ENCODE data around the gene SHISAL1.

Gene SHISAL1

DNA sequence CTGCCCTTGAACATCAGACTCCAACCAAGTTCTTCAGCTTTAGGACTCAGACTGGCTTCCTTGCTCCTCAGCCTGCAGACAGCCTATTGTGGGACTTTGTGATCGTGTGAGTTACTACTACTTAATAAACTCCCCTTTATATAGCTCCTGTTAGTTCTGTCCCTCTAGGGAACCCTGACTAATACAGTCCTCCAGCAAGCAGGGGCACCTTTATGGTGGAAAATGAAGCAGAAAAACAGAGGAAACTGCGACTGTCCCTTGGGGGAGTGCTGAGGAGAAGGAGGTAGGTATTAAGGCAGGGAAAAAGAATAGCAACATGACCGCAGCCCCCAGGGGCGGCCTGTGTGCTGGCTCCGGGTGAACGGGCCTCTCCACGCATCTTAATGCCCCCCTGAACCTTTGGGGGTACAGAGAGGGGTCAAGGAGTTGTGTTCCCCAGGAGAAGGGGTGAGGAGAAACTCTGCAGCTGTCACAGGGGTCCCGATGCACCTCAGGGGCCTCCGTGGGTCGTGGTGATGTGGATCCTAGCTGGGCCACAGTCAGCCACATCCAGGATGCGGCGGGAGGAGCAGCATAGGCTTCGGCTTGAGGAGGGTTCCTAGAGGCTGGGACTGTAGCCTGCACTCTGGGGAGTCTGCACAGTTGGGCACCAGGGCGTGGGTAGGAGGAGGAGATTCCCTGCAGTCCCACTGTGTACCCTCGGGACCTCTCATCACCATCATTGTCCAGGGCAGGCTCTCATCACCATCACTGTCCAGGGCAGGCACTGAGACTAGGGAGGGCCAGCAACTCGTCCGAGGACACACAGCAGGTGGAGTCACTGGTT, 34.3 kb downstream of the SHISAL1 start:
- DNase-seq (ENCODE audit: low read depth), result no peak
- no peak overlapping the region for H3K4me3 ChIP-seq (replicated peaks; ENCODE audit: low read depth, low read length)
- TF ChIP-seq, protein P1, sequence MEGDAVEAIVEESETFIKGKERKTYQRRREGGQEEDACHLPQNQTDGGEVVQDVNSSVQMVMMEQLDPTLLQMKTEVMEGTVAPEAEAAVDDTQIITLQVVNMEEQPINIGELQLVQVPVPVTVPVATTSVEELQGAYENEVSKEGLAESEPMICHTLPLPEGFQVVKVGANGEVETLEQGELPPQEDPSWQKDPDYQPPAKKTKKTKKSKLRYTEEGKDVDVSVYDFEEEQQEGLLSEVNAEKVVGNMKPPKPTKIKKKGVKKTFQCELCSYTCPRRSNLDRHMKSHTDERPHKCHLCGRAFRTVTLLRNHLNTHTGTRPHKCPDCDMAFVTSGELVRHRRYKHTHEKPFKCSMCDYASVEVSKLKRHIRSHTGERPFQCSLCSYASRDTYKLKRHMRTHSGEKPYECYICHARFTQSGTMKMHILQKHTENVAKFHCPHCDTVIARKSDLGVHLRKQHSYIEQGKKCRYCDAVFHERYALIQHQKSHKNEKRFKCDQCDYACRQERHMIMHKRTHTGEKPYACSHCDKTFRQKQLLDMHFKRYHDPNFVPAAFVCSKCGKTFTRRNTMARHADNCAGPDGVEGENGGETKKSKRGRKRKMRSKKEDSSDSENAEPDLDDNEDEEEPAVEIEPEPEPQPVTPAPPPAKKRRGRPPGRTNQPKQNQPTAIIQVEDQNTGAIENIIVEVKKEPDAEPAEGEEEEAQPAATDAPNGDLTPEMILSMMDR (IDR thresholded peaks at IDR 0.05; ENCODE audit: low read length, missing control alignments), result no peak

DNA sequence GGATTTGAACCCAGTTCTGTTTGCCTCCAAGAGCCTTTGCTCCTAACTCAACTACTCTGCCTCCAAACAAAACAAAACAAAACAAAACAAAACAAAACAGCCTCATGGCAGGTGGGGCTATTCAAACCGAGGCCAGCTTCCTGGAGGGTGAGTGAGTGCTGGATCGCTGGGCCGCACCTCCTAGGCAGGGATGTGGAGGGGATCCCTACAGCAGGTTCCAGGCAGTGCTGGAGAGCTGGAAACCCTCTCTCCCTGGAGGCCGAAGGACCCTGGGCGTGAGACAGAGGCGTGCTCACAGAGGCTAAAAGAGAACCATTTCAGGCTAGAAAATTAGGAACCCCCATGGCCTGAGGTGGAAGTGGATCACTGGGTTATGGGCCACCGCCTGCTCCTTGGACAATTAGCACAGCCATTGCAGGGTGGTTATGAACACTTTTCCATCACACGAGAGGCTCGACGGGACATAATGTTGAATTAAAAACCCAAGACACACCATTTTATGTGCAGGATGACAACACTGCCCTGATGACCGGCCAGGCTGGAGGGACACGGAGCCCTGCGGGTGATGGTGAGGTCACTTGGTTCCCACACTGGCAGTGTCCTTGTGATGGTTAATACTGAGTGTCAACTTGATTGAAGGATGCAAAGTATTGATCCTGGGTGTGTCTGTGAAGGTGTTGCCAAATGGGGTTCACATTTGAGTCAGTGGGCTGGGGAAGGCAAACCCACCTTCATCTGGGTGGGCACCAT, 35.2 kb downstream of the SHISAL1 start:
- no peak overlapping the region for H3K4me3 ChIP-seq (replicated peaks; ENCODE audit: low read depth, low read length)
- DNase-seq (ENCODE audit: low read depth), result no peak
- TF ChIP-seq, protein P1 (IDR thresholded peaks at IDR 0.05; ENCODE audit: low read length, missing control alignments), result no peak

DNA sequence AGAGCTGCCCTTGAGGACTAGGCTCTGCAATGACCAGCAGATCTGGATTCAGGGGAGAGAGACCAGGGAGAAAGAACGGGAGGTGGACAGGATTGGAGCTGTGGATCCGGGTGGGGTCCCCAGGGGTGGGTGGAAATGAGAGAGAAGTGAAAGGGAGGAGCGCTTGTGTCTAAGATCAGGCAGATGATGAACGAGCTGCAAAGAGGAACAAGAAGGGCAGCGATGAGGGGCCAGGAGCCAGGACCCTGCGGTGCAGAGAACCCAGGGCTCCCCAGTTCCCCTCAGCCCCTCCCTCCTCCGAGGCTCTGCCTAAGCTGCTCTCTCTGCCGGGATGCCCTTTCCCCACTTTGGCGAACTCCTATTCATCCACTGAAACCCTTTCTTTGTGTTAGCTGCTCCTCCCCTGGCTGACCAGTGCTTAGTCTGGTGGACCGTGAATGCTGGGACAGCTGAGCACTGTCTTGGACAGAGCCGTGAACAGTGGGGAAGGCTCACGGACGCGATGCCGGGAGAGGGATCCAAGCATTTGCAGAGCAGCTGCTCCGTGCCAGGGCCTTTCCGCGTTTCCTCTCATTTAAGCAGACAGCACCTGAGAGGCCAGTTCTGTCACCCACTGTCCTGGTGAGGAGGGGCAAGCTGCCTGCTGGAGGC, 35.9 kb downstream of the SHISAL1 start:
- no peak overlapping the region for H3K4me3 ChIP-seq (replicated peaks; ENCODE audit: low read depth, low read length)
- no peak for DNase-seq (ENCODE audit: low read depth)
- TF ChIP-seq, protein P1 (IDR thresholded peaks at IDR 0.05; ENCODE audit: low read length, missing control alignments), result no peak

DNA sequence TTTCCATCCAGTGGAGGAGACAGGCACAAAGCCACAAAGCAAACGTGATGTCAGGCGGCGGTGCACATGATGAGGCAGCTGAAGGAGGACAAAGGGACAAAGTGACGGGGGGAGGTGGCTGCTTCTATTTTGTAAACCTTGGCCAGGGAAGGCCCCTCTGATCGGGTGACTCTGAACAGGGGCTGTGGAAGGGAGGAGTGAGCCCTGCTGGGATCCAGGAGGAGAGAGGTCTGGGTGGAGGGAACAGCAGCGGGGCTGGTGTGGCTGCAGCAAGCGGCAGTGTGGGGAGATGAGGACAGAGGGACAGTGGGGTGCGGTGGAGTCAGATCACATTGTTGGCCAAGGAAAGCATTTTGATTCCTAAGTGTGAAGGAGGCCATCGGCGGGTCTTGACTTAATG, 36.7 kb downstream of the SHISAL1 start:
- TF ChIP-seq, protein P1 (IDR thresholded peaks at IDR 0.05; ENCODE audit: low read length, missing control alignments), result no peak
- no peak overlapping the region for H3K4me3 ChIP-seq (replicated peaks; ENCODE audit: low read depth, low read length)
- no peak for DNase-seq (ENCODE audit: low read depth)

DNA sequence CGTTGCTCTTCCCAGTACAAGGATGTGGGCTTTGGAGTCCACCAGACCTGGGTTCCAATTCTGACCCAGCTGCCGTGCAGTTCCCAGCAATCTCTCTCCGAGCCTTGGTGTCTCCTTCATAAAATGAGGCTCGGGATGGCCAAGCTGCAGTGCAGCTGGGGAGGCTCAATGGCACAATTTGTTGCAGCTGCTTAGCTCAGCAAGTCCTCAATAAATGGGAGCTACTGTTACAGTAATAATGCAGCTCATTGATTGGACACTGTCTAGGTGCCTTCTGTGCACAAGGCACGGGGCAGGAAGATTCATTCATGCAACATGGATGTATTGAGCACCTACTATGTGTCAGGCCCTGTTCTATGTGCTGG, 37.1 kb downstream of the SHISAL1 start:
- H3K4me3 ChIP-seq (replicated peaks; ENCODE audit: low read depth, low read length), result no peak overlapping the region
- TF ChIP-seq, protein P1 (IDR thresholded peaks at IDR 0.05; ENCODE audit: low read length, missing control alignments), result no peak
- DNase-seq (ENCODE audit: low read depth), result no peak

DNA sequence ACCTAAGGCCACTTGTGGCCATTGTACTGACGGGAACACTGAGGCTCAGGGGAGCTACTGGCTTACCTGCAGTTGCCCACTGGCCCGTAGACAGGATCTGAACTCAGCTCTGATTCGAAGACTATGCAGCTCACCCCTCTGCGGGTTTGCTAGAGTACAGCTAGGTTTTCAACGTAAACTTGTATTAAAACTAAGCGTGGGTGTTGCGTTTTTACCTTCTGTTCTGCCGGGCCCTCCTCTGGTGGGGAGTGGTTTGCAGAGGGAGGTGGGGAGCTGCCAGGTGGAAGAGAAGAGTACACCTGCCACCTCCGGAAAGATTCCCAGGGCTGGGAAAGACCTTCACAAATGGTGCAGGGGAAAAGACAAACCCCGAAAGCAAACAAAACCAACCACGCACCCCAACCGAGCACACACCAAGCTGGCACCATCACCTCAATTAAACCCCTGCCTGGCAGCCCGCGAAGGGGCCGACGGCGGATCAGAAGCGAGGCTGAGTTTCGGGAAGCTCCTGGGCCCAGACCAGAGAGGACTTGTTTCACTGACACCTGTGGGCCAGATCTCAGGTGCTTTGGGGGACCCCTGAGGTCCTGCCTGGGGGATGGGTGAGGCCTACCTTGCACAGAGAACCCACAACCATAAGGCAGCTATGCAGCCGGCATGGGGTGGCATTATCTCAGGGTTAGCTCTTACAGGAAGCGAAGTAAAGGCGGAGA, 37.7 kb downstream of the SHISAL1 start:
- no peak for DNase-seq (ENCODE audit: low read depth)
- no peak overlapping the region for H3K4me3 ChIP-seq (replicated peaks; ENCODE audit: low read depth, low read length)

More for the DNA sequence above, 37.7 kb downstream of the SHISAL1 start:
- TF ChIP-seq, protein P1 (IDR thresholded peaks at IDR 0.05; ENCODE audit: low read length, missing control alignments), result no peak

Data from fibroblast of pulmonary artery (primary cell).